Measurements from ENCODE around the gene RPS6KA2.
"Not testable (repeated sequence)": the region's sequence is repeated elsewhere in the genome, so short reads cannot be mapped to it uniquely, and the experiment has no call there.

Gene RPS6KA2

GRCh38 chr6:166389119-166389518, 237.9 kb downstream of the RPS6KA2 start:
- no peak for DNase-seq
- H3K27me3 ChIP-seq (ENCODE audit: insufficient read depth, low read depth, severe bottlenecking) = no peaks in the 10 kb centered on the region
- no peak for TF ChIP-seq CTCF (IDR thresholded peaks at IDR 0.05; ENCODE audit: low read depth, low read length)
- H3K36me3 ChIP-seq = no peaks in the 10 kb centered on the region
- H3K9me3 ChIP-seq (ENCODE audit: severe bottlenecking) = no peaks in the 10 kb centered on the region
- H3K27ac ChIP-seq = no peak overlapping the region
- H3K4me3 ChIP-seq (ENCODE audit: low read depth, low read length) = no peak overlapping the region

DNA sequence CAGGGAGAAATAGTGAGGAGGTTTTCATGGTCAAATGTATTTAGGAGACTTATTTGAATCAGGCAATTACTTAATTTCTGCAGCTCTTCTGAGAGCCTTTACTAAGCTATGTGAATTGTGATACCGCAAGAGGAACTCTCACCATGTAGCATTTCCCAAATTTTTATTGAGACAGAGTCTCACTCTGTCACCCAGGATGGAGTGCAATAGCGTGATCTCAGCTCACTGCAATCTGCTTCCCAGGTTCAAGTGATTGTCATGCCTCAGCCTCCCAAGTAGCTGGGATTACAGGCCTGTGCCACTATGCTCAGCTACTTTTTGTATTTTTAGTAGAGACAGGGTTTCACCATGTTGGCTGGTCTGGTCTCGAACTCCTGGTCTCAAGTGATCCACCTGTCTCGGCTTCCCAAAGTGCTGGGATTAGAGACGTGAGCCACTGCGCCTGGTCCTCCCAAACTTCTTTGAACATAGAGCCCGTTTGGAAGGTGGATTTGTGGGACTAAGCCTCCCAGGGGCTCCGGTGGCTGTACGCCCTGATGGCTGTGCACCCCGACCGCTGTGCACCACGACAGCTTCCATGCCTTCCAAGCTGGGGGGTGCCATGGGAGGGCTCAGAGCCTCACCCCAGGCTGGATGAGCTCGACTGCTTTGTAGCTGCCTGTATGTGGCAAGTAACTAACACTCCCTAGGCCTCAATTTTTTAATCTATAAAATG, 238.6 kb downstream of the RPS6KA2 start:
- no peak for TF ChIP-seq CTCF (IDR thresholded peaks at IDR 0.05; ENCODE audit: low read depth, low read length)
- DNase-seq = no peak
- no peaks in the 10 kb centered on the region for H3K27me3 ChIP-seq (ENCODE audit: insufficient read depth, low read depth, severe bottlenecking)

DNA sequence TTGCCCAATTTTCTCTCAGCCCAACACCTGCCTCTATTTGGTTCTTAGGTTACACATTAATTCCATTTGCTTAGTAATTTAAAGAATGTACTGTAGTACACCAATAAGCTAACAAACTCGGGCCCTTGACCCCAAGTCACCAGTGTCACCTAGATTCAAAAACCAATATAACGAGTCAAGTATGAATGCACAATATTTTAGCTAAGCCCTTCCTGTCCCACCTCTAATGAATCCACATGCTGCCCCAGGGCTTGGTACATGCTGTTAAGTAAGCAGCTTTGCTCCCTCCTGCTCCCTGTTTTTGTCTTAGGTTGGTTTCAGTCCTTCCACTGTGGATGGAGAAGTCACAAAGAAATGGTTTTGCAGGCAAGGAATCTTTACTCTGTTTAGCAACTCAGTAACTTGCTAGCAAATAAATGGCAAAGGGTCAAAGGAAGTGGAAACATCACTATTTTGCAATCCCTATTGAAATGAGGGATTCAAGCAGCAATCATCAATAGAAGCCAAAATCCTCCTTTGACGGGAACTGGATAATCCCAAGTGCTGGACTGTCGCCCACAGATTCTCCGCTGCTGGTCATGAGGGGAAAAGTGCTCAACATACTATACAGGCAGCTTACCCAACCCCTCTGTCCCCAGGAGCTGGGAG, 239.3 kb downstream of the RPS6KA2 start:
- no peak overlapping the region for H3K27ac ChIP-seq
- no peaks in the 10 kb centered on the region for H3K9me3 ChIP-seq (ENCODE audit: severe bottlenecking)
- H3K36me3 ChIP-seq = no peaks in the 10 kb centered on the region
- H3K27me3 ChIP-seq (ENCODE audit: insufficient read depth, low read depth, severe bottlenecking) = no peaks in the 10 kb centered on the region
- no peak for TF ChIP-seq CTCF (IDR thresholded peaks at IDR 0.05; ENCODE audit: low read depth, low read length)
- DNase-seq = no peak
- H3K4me3 ChIP-seq (ENCODE audit: low read depth, low read length) = no peak overlapping the region

More for the DNA sequence above, 238.6 kb downstream of the RPS6KA2 start:
- Histone ChIP-seq H3K4me3 (ENCODE audit: low read depth, low read length) (no peak overlapping the region), H3K36me3 (no peaks in the 10 kb centered on the region), H3K27ac (no peak overlapping the region), H3K9me3 (ENCODE audit: severe bottlenecking) (no peaks in the 10 kb centered on the region)

GRCh38 chr6:166387098-166387497, 240.0 kb downstream of the RPS6KA2 start:
- H3K4me3 ChIP-seq (ENCODE audit: low read depth, low read length); H3K27ac ChIP-seq; DNase-seq; H3K27me3 ChIP-seq (ENCODE audit: insufficient read depth, low read depth, severe bottlenecking); H3K36me3 ChIP-seq; H3K9me3 ChIP-seq (ENCODE audit: severe bottlenecking): not testable (repeated sequence)

- DNase-seq = no peak
- H3K27ac ChIP-seq = no peak overlapping the region
- H3K27me3 ChIP-seq (ENCODE audit: insufficient read depth, low read depth, severe bottlenecking) = no peaks in the 10 kb centered on the region
- no peaks in the 10 kb centered on the region for H3K9me3 ChIP-seq (ENCODE audit: severe bottlenecking)
- H3K4me3 ChIP-seq (ENCODE audit: low read depth, low read length) = no peak overlapping the region
- TF ChIP-seq CTCF (IDR thresholded peaks at IDR 0.05; ENCODE audit: low read depth, low read length) = no peak
- no peaks in the 10 kb centered on the region for H3K36me3 ChIP-seq
Measured at GRCh38 chr6:166386111-166386510, 240.9 kb downstream of the RPS6KA2 start.

GRCh38 chr6:166383802-166384363, 243.2 kb downstream of the RPS6KA2 start:
- Histone ChIP-seq H3K4me3 (ENCODE audit: low read depth, low read length) (peak overlapping the region; percentile 87), H3K27ac (peak overlapping the region; percentile 79)

More at GRCh38 chr6:166383802-166384363, 243.2 kb downstream of the RPS6KA2 start:
- TF ChIP-seq CTCF (IDR thresholded peaks at IDR 0.05; ENCODE audit: low read depth, low read length) = 0 out of 2 replicates have a peak, but pooled peaks have one; percentile 2
- DNase-seq = peak; percentile 55
- H3K9me3 ChIP-seq (ENCODE audit: severe bottlenecking); H3K27me3 ChIP-seq (ENCODE audit: insufficient read depth, low read depth, severe bottlenecking); H3K36me3 ChIP-seq: not testable (repeated sequence)
